A549 (cell line): ENCODE measurements around the gene RBM7. TPM values are rescaled to one million over a fixed set of nuclear protein-coding genes. Genes with fewer than 3 reads are reported as not detected.

Experiments
- ATAC-seq, 2 experiments: fragments of 200-7000 bp in 1 of 2; fragments of >200 bp in 1 of 2; cut with Nextera tagmentation in 1 of 2; cut with Tn5 transposase in 1 of 2; 3 replicates each; pipeline versions ENCODE4 v1.8.0 to v1.9.1; 2018 to 2020; ENCODE audit warnings: mild to moderate bottlenecking in 1 of 2, moderate library complexity in 1 of 2
- CTCF ChIA-PET: fragments of 300-600 bp; sonication (Branson Sonifier 250); formaldehyde crosslinking; extraction: SDS; loops from one replicate; lab custom pipeline; 2021; ENCODE audit warnings: antibody characterized with exemption, inconsistent platforms; lab: Yijun Ruan, JAX
- POLR2A ChIA-PET: fragments of 350-600 bp; formaldehyde crosslinking; extraction: SDS; loops from one replicate; lab custom pipeline; 2021; ENCODE audit warnings: antibody characterized with exemption, inconsistent platforms; lab: Yijun Ruan, JAX
- DNase-seq, 2 experiments: peaks; one replicate each; pipeline versions ENCODE4 v3.0.0 to v3.0.0-alpha.2; 2011 to 2016; ENCODE audit warnings: low read depth in 1 of 2, low spot score in 1 of 2
- FAIRE-seq: peaks from 2 replicates; lab custom pipeline; 2011; peaks lifted over from hg19 to GRCh38; lab: Jason Lieb, UNC
- H3K27ac ChIP-seq, 2 experiments: fragments of >200 bp; sonication (Bioruptor Twin); formaldehyde crosslinking; 3 replicates each; pipeline ENCODE4 v1.5.1; 2016 to 2017
- H3K4me1 ChIP-seq: fragments of >200 bp; sonication (Bioruptor Twin); formaldehyde crosslinking; 3 replicates; pipeline ENCODE4 v1.6.1; 2016
- H3K4me2 ChIP-seq: fragments of >200 bp; sonication (Bioruptor Twin); formaldehyde crosslinking; 3 replicates; pipeline ENCODE4 v1.6.1; 2016
- H3K4me3 ChIP-seq: fragments of >200 bp; sonication (Bioruptor Twin); formaldehyde crosslinking; 3 replicates; pipeline ENCODE4 v1.5.1; 2016
- H3K9me3 ChIP-seq: fragments of >200 bp; sonication (Bioruptor Twin); formaldehyde crosslinking; 3 replicates; pipeline ENCODE4 v1.6.1; 2016
- BCL3 ChIP-seq: fragments of >200 bp; sonication (Bioruptor Twin); formaldehyde crosslinking; IDR thresholded peaks from 3 replicates; pipeline ENCODE4 v1.6.1; 2016
- CHD2 ChIP-seq: fragments of 150-350 bp; IDR thresholded peaks from 2 replicates; pipeline ENCODE4 v1.6.1; 2014; ENCODE audit warnings: low read length; ENCODE audit not compliant: partially characterized antibody
- E2F6 ChIP-seq: IDR thresholded peaks from 2 replicates; pipeline ENCODE4 v1.6.1; 2012; ENCODE audit warnings: low read depth, borderline replicate concordance
- EHF ChIP-seq: fragments of 250-450 bp; sonication (Bioruptor Pico); IDR thresholded peaks from 2 replicates; pipeline ENCODE4 v1.5.0; 2020; ENCODE audit warnings: mild to moderate bottlenecking
- EHMT2 ChIP-seq: fragments of 200-600 bp; sonication (generic); IDR thresholded peaks from 2 replicates; pipeline ENCODE4 v1.6.1; 2016; ENCODE audit warnings: antibody characterized with exemption, low read depth, mild to moderate bottlenecking, moderate library complexity
- ELK1 ChIP-seq: fragments of 150-350 bp; IDR thresholded peaks from 2 replicates; pipeline ENCODE4 v1.6.1; 2014; ENCODE audit warnings: low read depth, mild to moderate bottlenecking, low read length
- ESRRA ChIP-seq: fragments of 150-350 bp; IDR thresholded peaks from 2 replicates; pipeline ENCODE4 v1.6.1; 2014; ENCODE audit warnings: mild to moderate bottlenecking, low read length, borderline replicate concordance
- FOXS1 ChIP-seq: fragments of 250-450 bp; sonication (Bioruptor Pico); IDR thresholded peaks from 2 replicates; pipeline ENCODE4 v1.5.0; 2020; ENCODE audit warnings: mild to moderate bottlenecking, moderate library complexity
- HMGXB4 ChIP-seq: fragments of 250-450 bp; sonication (Bioruptor Pico); IDR thresholded peaks from 2 replicates; pipeline ENCODE4 v1.5.0; 2021; ENCODE audit warnings: mild to moderate bottlenecking, moderate library complexity, borderline replicate concordance
- HOXA7 ChIP-seq: fragments of 250-450 bp; sonication (Bioruptor Pico); IDR thresholded peaks from 2 replicates; pipeline ENCODE4 v1.5.0; 2020; ENCODE audit warnings: mild to moderate bottlenecking, moderate library complexity
- HOXB13 ChIP-seq: fragments of 250-450 bp; sonication (Bioruptor Pico); IDR thresholded peaks from 2 replicates; pipeline ENCODE4 v1.5.0; 2020; ENCODE audit warnings: low read depth, mild to moderate bottlenecking, moderate library complexity
- MAFK ChIP-seq: fragments of 450-650 bp; IDR thresholded peaks from 2 replicates; pipeline ENCODE4 v1.6.1; 2014; ENCODE audit not compliant: partially characterized antibody
- MAZ ChIP-seq: fragments of 150-350 bp; IDR thresholded peaks from 2 replicates; pipeline ENCODE4 v1.6.1; 2014; ENCODE audit warnings: antibody characterized with exemption, low read depth, low read length, borderline replicate concordance
- NR3C1 ChIP-seq: fragments of >200 bp; sonication (Bioruptor Twin); formaldehyde crosslinking; IDR thresholded peaks from 3 replicates; pipeline ENCODE4 v1.6.1; 2017
- PBX3 ChIP-seq: IDR thresholded peaks from 2 replicates; pipeline ENCODE4 v1.6.1; 2012
- PHF8 ChIP-seq: fragments of 200-600 bp; sonication (generic); IDR thresholded peaks from 2 replicates; pipeline ENCODE4 v1.6.1; 2016; ENCODE audit warnings: low read depth, mild to moderate bottlenecking, antibody characterized with exemption, moderate library complexity, borderline replicate concordance
- POLR2A ChIP-seq: IDR thresholded peaks from 2 replicates; pipeline ENCODE4 v1.6.1; 2012; ENCODE audit warnings: mild to moderate bottlenecking, low read length
- RAD21 ChIP-seq, 2 experiments: fragments of >200 bp in 1 of 2; sonication (Bioruptor Twin) in 1 of 2; formaldehyde crosslinking in 1 of 2; IDR thresholded peaks in 1 of 2; conservative IDR thresholded peaks in 1 of 2; 2 replicates in 1 of 2; 3 replicates in 1 of 2; pipeline ENCODE4 v1.6.1; 2012 to 2018; ENCODE audit warnings: inconsistent platforms in 1 of 2
- RARB ChIP-seq: fragments of 250-450 bp; sonication (Bioruptor Pico); IDR thresholded peaks from 2 replicates; pipeline ENCODE4 v1.8.0; 2021; ENCODE audit warnings: mild to moderate bottlenecking, moderate library complexity
- TFCP2L1 ChIP-seq: fragments of 250-450 bp; sonication (Bioruptor Pico); IDR thresholded peaks from 2 replicates; pipeline ENCODE4 v1.5.0; 2021; ENCODE audit warnings: mild to moderate bottlenecking
- ZFP36 ChIP-seq: fragments of 450-650 bp; IDR thresholded peaks from 2 replicates; pipeline ENCODE4 v1.6.1; 2014; ENCODE audit warnings: borderline replicate concordance; ENCODE audit not compliant: partially characterized antibody
- WGBS: methylation state at CpG from one replicate; pipeline ENCODE4 v1.1.6; 2017; ENCODE audit errors: missing lambda C conversion rate; 5-methylcytosine and 5-hydroxymethylcytosine counted together
- polyA plus RNA-seq, 4 experiments: library from polyadenylated mRNA; depleted of rRNA in 3 of 4; stranded (reverse); fragments of >200 nt; fragmentation: RNase III in 1 of 4; extraction: RNeasy Plus Mini Kit Qiagen cat#74134 plus additional on column Dnase treatment in 1 of 4; gene quantifications; 2 replicates in 3 of 4; 3 replicates in 1 of 4; pipeline ENCODE4 v1.2.3, GENCODE V29; 2011 to 2017
- TF ChIP-seq, protein P1 (sequence below): fragments of 450-650 bp; IDR thresholded peaks from 2 replicates; pipeline ENCODE4 v1.6.1; 2014; ENCODE audit warnings: antibody characterized with exemption

The RBM7 gene
- polyA plus RNA-seq, 2 of the 4 experiments (the other 2 are of a cell fraction): 33.6 to 41.2 TPM

DNA sequence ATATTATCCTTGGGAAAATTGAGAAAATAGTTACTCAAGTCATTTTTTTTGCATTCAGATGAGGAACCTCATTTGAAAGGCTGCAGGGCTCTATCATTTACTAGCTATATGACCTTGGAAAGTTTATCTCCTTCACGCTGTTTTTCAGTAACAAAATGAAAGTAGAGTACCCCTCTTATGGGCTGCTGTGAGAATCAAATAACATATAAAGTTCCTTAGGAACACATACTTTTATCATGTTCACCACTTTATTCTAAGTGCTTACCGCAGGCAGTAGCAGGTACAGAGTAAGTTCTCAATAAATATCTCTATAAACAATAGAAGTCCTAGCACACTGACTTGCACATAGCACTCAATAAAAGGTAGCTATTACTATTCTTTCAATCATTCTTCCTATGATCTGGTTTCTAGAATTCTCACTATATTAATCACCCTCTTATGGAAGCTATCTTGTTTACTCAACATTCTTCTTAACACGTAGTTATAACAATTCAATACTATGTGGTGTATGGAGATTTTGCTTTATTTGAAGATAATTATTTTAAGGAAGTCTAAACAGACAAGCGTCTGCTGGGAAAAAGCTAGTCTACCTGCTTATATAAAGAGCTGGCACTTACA lies 2.1 kb upstream of the RBM7 start:
- ChIA-PET CTCF (interaction anchor here (1.0 to 1.1 kb wide), 2 partner anchors 58 to 117 kb away, joined by 3 to 4 read pairs; no protein-coding TSS in a partner anchor), POLR2A (no interaction called here)
- H3K9me3 ChIP-seq: no peaks in the 10 kb centered on the region
- ATAC-seq (no peak), DNase-seq (no peak), FAIRE-seq (no peak)
- H3K4me2 ChIP-seq: peak overlapping the region; percentile 86
- peak overlapping the region in 1 of 2 experiments; percentile 96; a peak in 3 of 6 replicates for H3K27ac ChIP-seq
- peak overlapping the region; percentile 65 for H3K4me3 ChIP-seq
- TF ChIP-seq RARB (CRISPR knock-in tag) (no peak), RAD21 (conservative IDR thresholded peaks at IDR 0.05 in 1 of 2, IDR thresholded peaks at IDR 0.05 in 1 of 2) (no peak), HOXA7 (CRISPR knock-in tag) (no peak), NR3C1 (no peak), CHD2 (no peak), E2F6 (no peak), MAZ (no peak), ZFP36 (no peak), ESRRA (no peak), PBX3 (no peak), POLR2A (no peak), TFCP2L1 (no peak), MAFK (no peak), BCL3 (no peak), ELK1 (no peak)
- 63% methylated on average over 4 of the region's 4 CpGs for WGBS
- H3K4me1 ChIP-seq: peaks cover 25% of the 10 kb centered on the region

DNA sequence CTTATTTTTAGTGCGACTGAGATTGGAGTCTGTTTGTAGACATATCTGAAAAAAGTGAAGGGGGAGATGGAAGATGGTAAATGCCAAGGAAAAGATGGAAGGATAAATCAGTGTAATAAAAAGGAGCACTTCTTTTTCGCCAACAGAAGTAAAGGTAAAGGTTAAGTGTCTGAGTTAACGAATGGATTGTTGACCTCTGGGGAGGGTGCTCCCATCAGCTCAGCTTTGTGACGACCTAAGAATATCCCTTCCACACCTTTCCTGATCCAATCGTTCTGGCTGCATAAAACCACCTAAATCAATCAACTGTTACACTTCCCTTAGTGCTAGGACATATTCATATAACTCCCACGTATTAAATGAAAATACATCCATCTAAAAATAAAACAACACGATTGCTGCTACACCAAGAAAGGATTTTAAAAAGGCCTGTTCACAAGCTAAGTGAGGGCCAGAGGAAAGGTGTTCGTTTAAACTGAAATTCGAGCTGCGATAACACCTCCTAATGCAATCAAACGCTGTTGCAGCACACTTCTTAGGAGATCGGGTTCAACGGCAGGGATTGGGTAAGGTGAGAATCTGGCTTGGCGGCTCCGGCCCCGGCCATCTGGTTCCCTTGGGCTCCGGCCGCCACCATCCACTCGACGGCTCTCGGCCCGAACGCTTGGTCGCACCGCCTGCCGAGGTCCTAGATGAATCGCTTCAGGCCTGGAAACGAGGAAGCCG lies 813 bp upstream of the RBM7 start:
- ATAC-seq (peak; percentile 65), FAIRE-seq (no peak), DNase-seq (peak; percentile 6 to 16)
- no peaks in the 10 kb centered on the region for H3K9me3 ChIP-seq
- ChIA-PET CTCF (no interaction called here), POLR2A (no interaction called here)
- peak overlapping the region; percentile 96 to 99 for H3K27ac ChIP-seq
- WGBS: 2% methylated on average over 16 of the region's 29 CpGs
- peak overlapping the region; percentile 65 for H3K4me3 ChIP-seq
- H3K4me2 ChIP-seq: peak overlapping the region; percentile 86
- TF ChIP-seq ESRRA (no peak), HOXB13 (CRISPR knock-in tag) (0 out of 2 replicates have a peak, but pooled peaks have one; percentile 47), FOXS1 (CRISPR knock-in tag) (no peak), EHF (CRISPR knock-in tag) (0 out of 2 replicates have a peak, but pooled peaks have one; percentile 30), EHMT2 (no peak), PHF8 (peak; percentile 55; the same call in 1 of the 2 replicates), HMGXB4 (CRISPR knock-in tag) (0 out of 2 replicates have a peak, but pooled peaks have one; percentile 63)
- TF ChIP-seq, protein P1, sequence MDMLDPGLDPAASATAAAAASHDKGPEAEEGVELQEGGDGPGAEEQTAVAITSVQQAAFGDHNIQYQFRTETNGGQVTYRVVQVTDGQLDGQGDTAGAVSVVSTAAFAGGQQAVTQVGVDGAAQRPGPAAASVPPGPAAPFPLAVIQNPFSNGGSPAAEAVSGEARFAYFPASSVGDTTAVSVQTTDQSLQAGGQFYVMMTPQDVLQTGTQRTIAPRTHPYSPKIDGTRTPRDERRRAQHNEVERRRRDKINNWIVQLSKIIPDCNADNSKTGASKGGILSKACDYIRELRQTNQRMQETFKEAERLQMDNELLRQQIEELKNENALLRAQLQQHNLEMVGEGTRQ: no peak
- peaks cover 25% of the 10 kb centered on the region for H3K4me1 ChIP-seq
